ENCODE measurements around the gene CEACAM6.
"Not testable (repeated sequence)": the region's sequence is repeated elsewhere in the genome, so short reads cannot be mapped to it uniquely, and the experiment has no call there.

- TF ChIP-seq, protein P1, sequence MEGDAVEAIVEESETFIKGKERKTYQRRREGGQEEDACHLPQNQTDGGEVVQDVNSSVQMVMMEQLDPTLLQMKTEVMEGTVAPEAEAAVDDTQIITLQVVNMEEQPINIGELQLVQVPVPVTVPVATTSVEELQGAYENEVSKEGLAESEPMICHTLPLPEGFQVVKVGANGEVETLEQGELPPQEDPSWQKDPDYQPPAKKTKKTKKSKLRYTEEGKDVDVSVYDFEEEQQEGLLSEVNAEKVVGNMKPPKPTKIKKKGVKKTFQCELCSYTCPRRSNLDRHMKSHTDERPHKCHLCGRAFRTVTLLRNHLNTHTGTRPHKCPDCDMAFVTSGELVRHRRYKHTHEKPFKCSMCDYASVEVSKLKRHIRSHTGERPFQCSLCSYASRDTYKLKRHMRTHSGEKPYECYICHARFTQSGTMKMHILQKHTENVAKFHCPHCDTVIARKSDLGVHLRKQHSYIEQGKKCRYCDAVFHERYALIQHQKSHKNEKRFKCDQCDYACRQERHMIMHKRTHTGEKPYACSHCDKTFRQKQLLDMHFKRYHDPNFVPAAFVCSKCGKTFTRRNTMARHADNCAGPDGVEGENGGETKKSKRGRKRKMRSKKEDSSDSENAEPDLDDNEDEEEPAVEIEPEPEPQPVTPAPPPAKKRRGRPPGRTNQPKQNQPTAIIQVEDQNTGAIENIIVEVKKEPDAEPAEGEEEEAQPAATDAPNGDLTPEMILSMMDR (IDR thresholded peaks at IDR 0.05): not testable (repeated sequence)
- not testable (repeated sequence) for TF ChIP-seq POLR2A (IDR thresholded peaks at IDR 0.05)
Measured at GRCh38 chr19:41768105-41768504, 12.8 kb downstream of the CEACAM6 start.

Data from heart left ventricle (tissue), 13 donors.